ENCODE results near the gene SPSB4. TPM values are rescaled to one million over a fixed set of nuclear protein-coding genes. Genes with fewer than 3 reads are reported as not detected.

Gene SPSB4
- total RNA-seq, 1 donor from 2014 or later, result not detected

DNA sequence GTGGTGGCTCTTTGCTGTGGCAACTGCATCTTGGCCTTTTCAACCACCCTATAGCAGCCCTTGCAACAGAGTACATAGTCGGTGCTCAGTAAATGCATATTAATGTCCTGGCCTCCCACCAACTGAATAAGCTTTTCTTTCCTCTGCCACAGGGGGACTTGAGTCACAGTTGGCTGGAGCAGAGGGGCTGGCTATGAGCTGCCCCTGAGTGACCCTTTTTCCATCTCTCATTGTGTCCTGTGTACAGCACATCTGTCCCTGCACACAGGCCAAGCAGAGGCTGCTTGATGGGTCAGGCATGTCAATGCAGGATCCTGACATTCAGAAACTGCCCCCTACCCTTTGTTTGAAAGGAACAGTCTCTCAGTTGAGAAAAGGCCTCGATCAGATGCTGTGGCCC is 22.4 kb downstream of the SPSB4 start:
- intact Hi-C loops (cut with micrococcal nuclease), result no loop called here

GRCh38 chr3:141074529-141074928 is 23.4 kb downstream of the SPSB4 start:
- intact Hi-C loops (cut with micrococcal nuclease), result no loop called here

- intact Hi-C loops (cut with micrococcal nuclease), result no loop called here
Measured at GRCh38 chr3:141076036-141076773, 25.1 kb downstream of the SPSB4 start.

DNA sequence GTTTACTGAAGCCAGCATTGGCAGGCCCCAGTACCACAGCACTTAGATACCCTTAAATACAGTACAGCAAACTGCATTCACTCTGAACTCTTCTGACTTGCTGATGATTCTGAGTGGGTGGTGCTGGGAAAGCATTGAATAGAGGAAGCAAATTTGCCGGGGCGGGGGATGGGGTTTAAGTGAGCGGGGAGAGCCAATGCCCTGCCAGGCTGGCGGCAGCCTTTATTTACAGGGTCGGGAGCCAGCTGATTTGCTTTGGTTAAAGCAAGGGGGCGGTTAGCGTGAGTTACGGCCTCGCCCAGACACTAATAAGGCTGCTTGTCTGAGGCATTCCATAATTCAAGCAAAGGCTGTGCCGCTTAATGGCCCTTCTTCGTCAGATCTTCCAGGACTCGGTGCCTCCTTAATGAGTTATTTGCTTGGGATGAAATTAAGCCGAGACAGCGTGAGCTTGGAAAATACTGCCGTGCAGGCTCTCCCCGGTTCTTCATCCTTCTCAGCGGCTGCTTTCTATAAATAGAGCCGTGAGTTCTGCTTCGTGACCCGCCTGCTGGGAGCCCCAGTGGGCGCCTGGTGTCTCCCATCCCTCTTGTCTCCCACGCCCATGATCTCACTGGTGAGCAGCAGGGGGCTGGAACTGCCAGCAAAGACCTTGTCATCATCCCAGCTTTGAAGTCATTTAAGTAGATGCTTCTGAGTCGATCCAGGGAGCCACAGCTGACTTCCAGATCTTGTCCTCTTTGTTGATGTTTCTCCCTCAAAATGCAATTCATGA is 25.8 kb downstream of the SPSB4 start:
- intact Hi-C loops (cut with micrococcal nuclease), result no loop called here

GRCh38 chr3:141077631-141078030 is 26.5 kb downstream of the SPSB4 start:
- intact Hi-C loops (cut with micrococcal nuclease), result no loop called here

DNA sequence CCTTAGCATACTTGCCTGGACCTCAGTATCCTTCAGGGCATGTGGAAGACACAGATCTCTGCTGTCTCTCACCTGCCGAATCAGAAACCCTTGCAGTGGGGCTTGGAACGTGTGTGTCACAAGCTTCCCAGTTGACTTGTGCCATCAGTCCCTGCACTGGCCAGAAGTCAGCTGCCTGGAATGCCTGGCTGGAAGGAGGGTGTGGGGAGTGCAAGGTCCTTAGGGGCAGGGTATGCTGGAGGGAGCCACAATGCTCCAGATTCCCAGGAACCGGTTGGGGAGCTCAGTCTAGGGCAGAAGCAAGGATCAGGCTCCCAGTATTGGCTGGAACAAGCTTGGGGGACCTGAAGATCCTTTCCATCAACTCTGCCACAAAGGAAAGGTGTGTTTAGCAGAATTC is 27.1 kb downstream of the SPSB4 start:
- intact Hi-C loops (cut with micrococcal nuclease), result no loop called here

DNA sequence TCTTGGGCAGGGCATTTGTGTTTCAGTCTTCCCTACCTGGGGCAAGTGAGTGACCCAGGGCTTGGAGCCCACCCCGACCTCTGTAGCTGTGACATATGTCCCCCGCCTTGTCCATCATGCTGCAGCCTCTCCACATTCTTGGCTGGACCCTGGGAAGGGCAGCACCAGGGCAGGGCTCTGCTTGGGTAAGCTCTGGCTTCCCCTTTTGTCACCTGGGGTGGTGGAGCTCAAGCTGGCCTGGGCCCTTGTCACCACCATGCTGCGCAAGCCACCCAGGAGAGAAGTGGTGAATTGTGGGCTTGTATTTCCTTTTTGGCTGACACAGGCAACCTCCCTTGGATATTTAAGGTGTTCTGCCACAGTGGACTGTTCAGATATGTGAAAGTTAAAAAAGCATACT is 29.3 kb downstream of the SPSB4 start:
- intact Hi-C loops (cut with micrococcal nuclease), result no loop called here

- intact Hi-C loops (cut with micrococcal nuclease), result no loop called here
Measured at GRCh38 chr3:141081141-141081795, 30.1 kb downstream of the SPSB4 start.

DNA sequence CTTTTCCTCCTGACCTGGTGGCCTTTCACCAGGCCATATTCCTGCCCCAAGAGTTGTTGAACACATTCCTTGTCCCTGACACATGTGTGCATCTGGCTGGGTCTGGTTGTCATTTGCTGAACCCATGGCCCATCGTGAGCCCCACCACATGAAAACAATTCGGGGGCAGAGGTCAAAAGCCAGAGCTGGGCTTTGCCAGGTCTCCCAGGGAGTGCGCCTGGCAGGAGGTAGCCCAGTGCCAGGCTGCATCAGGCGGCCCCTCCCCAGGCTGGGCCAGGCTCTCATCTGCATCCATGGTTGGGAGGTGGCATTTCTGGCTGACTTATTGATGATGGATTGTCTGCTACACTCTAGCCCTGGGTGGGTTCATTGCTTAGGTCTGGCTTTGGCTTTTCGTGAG is 30.9 kb downstream of the SPSB4 start:
- intact Hi-C loops (cut with micrococcal nuclease), result no loop called here

DNA sequence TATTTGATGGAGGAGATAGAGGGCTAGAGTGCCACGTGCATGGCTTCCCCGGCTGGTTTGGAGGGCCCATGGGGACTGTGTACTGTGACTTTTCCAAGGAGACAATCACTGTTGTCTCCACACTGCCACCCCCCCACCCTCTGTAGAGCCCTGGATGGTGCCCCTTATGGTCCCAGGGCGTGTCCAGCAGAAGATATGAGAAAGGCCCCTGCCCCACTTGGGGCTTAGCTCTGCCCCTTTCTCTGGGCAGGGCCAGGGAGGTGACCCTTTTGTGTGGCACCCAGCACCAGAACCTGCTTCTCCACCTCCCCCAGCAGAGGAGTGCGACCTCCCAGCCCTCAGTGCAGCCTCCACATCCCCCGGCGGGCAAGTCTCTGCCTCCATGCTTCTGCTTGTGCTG is 32.1 kb downstream of the SPSB4 start:
- intact Hi-C loops (cut with micrococcal nuclease), result no loop called here

- intact Hi-C loops (cut with micrococcal nuclease), result no loop called here
Measured at GRCh38 chr3:141083836-141084649, 32.9 kb downstream of the SPSB4 start.

GRCh38 chr3:141085343-141086070 is 34.4 kb downstream of the SPSB4 start:
- intact Hi-C loops (cut with micrococcal nuclease), result no loop called here

DNA sequence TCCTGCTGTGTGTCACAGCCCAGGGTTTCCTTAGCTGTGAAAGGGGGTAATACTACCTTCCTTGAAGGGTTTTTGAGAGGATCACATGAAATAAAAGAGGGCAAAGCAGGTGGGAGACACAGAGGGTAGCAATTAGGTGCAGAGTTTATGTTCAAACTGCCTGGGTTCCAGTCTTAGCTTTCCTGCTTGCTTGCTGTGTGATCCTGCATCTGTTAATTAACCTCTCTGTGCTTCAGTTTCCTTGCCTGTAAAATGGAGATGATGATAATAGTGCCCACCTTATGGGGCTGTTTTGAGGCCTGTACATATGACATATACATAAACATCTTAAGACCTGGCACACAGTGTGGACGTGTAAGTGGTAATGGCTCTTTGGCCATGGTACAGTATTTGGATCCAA is 35.0 kb downstream of the SPSB4 start:
- intact Hi-C loops (cut with micrococcal nuclease), result no loop called here

DNA sequence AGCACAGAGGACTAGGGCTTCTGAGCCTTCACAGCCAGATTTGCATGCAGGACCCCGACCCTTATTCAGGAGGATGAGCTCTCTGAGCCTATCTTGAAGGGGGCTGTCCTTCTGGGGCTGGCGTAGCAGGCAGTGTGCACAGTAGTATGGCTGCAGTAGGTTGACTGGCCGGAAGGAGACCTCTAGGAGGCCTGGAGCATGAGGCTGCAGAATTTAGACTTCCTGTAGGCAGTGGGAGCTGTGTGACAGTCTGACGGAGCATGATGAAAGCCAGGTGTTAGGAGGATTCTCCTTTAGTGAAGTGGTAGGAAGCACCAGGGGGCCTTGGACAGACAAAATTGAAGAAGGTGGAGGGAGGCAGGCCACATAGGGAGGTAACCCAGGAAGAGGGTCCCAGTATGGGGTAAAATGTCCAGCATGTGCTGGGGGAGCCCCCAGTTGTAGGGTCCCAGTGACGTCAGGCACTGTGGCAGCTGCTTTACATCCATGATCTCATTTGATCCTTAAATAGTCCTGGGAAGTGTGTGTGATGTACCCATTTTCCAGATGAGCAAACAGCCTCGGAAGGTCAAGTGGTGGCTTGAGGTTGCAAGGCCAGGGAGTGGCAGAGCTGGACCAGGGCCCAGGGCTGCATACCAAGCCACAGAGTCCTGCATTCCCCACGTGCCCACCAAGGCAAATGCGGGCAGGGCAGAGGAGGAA is 36.1 kb downstream of the SPSB4 start:
- intact Hi-C loops (cut with micrococcal nuclease), result no loop called here

GRCh38 chr3:141087778-141088130 is 36.6 kb downstream of the SPSB4 start:
- intact Hi-C loops (cut with micrococcal nuclease), result no loop called here

GRCh38 chr3:141089339-141090152 is 38.4 kb downstream of the SPSB4 start:
- intact Hi-C loops (cut with micrococcal nuclease), result no loop called here

DNA sequence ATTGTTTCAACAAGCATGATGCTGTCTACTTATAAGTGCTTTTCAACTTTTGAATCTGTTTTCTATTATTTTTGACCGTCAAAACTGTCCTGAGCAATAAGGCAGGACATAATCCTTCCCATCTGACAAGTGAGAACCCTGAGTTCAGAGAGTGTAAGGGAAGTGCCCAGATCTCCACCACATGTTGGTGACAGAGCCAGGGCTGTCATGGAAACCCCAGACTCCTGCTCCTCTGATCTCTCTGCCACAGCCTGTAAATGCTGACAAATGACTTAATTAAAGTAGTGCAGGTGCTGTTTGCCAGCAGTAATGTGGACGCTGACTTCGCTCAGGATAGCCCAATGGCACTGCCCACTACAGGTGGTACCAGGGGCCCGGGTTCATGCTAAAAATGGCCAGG is 40.3 kb downstream of the SPSB4 start:
- intact Hi-C loops (cut with micrococcal nuclease), result no loop called here

GRCh38 chr3:141092663-141093062 is 41.5 kb downstream of the SPSB4 start:
- intact Hi-C loops (cut with micrococcal nuclease), result no loop called here

- intact Hi-C loops (cut with micrococcal nuclease), result no loop called here
Measured at GRCh38 chr3:141093397-141093796, 42.2 kb downstream of the SPSB4 start.

Measured in T-helper 1 cell treated with Interleukin-12 subunit alpha and Interleukin-12 subunit beta and Interleukin-4 antibody, amounts not matched to agents 30 ng/mL and 1 ng/mL, for 36 hours (primary cell).